Measurements from ENCODE around the gene B4GALNT3. TPM values are rescaled to one million over a fixed set of nuclear protein-coding genes. Genes with fewer than 3 reads are reported as not detected.

Gene B4GALNT3
- total RNA-seq, 3 donors from 2014 or later = 0.87 to 2.9 (median 2.1) TPM

GRCh38 chr12:580813-581212, 121.1 kb downstream of the B4GALNT3 start:
- H3K4me1 Mint-ChIP-seq (ENCODE audit: low read depth) = peaks cover 10% of the 10 kb centered on the region
- H3K36me3 Mint-ChIP-seq (ENCODE audit: insufficient read depth) = no peaks in the 10 kb centered on the region
- no peaks in the 10 kb centered on the region for H3K27me3 Mint-ChIP-seq (ENCODE audit: low read depth)

GRCh38 chr12:581321-581720, 121.6 kb downstream of the B4GALNT3 start:
- DNase-seq = no peak
- H3K4me3 Mint-ChIP-seq = no peak overlapping the region

More at GRCh38 chr12:580813-581212, 121.1 kb downstream of the B4GALNT3 start:
- ATAC-seq = no peak
- Mint-ChIP-seq H3K9me3 (no peaks in the 10 kb centered on the region), H3K4me3 (no peak overlapping the region)
- no peak for DNase-seq

GRCh38 chr12:581746-582145, 122.0 kb downstream of the B4GALNT3 start:
- Mint-ChIP-seq H3K4me1 (ENCODE audit: low read depth) (peaks cover 3% of the 10 kb centered on the region), H3K36me3 (ENCODE audit: insufficient read depth) (no peaks in the 10 kb centered on the region), H3K27me3 (ENCODE audit: low read depth) (no peaks in the 10 kb centered on the region), H3K4me3 (no peak overlapping the region), H3K9me3 (no peaks in the 10 kb centered on the region)
- no peak for ATAC-seq
- no peak for DNase-seq

More at GRCh38 chr12:581321-581720, 121.6 kb downstream of the B4GALNT3 start:
- H3K9me3 Mint-ChIP-seq = no peaks in the 10 kb centered on the region
- H3K4me1 Mint-ChIP-seq (ENCODE audit: low read depth) = peaks cover 6% of the 10 kb centered on the region
- no peaks in the 10 kb centered on the region for H3K36me3 Mint-ChIP-seq (ENCODE audit: insufficient read depth)
- H3K27me3 Mint-ChIP-seq (ENCODE audit: low read depth) = no peaks in the 10 kb centered on the region
- ATAC-seq = no peak

GRCh38 chr12:583251-583869, 123.6 kb downstream of the B4GALNT3 start:
- H3K4me3 Mint-ChIP-seq = no peak overlapping the region
- H3K36me3 Mint-ChIP-seq (ENCODE audit: insufficient read depth) = no peaks in the 10 kb centered on the region
- DNase-seq (no peak), ATAC-seq (no peak)
- H3K9me3 Mint-ChIP-seq = no peaks in the 10 kb centered on the region
- H3K27me3 Mint-ChIP-seq (ENCODE audit: low read depth) = no peaks in the 10 kb centered on the region
- H3K4me1 Mint-ChIP-seq (ENCODE audit: low read depth) = no peaks in the 10 kb centered on the region

GRCh38 chr12:585062-586061, 125.6 kb downstream of the B4GALNT3 start:
- Mint-ChIP-seq H3K36me3 (ENCODE audit: insufficient read depth) (no peaks in the 10 kb centered on the region), H3K27me3 (ENCODE audit: low read depth) (no peaks in the 10 kb centered on the region), H3K4me1 (ENCODE audit: low read depth) (no peaks in the 10 kb centered on the region), H3K9me3 (no peaks in the 10 kb centered on the region), H3K4me3 (no peak overlapping the region)
- no peak for ATAC-seq
- no peak for DNase-seq

GRCh38 chr12:586318-587071, 126.8 kb downstream of the B4GALNT3 start:
- DNase-seq (no peak), ATAC-seq (no peak)
- H3K9me3 Mint-ChIP-seq = no peaks in the 10 kb centered on the region
- no peaks in the 10 kb centered on the region for H3K4me1 Mint-ChIP-seq (ENCODE audit: low read depth)
- no peaks in the 10 kb centered on the region for H3K27me3 Mint-ChIP-seq (ENCODE audit: low read depth)
- H3K36me3 Mint-ChIP-seq (ENCODE audit: insufficient read depth) = no peaks in the 10 kb centered on the region
- H3K4me3 Mint-ChIP-seq = no peak overlapping the region

- ATAC-seq = no peak
- H3K4me3 Mint-ChIP-seq = no peak overlapping the region
- H3K27me3 Mint-ChIP-seq (ENCODE audit: low read depth) = no peaks in the 10 kb centered on the region
- H3K4me1 Mint-ChIP-seq (ENCODE audit: low read depth) = no peaks in the 10 kb centered on the region
- DNase-seq = no peak
- no peaks in the 10 kb centered on the region for H3K36me3 Mint-ChIP-seq (ENCODE audit: insufficient read depth)
- no peaks in the 10 kb centered on the region for H3K9me3 Mint-ChIP-seq
Observed at GRCh38 chr12:587132-588023, 127.6 kb downstream of the B4GALNT3 start.

- H3K27me3 Mint-ChIP-seq (ENCODE audit: low read depth) = no peaks in the 10 kb centered on the region
- H3K9me3 Mint-ChIP-seq = no peaks in the 10 kb centered on the region
- no peak overlapping the region for H3K4me3 Mint-ChIP-seq
- no peaks in the 10 kb centered on the region for H3K4me1 Mint-ChIP-seq (ENCODE audit: low read depth)
- H3K36me3 Mint-ChIP-seq (ENCODE audit: insufficient read depth) = no peaks in the 10 kb centered on the region
- ATAC-seq = no peak
- no peak for DNase-seq
Observed at GRCh38 chr12:588024-588322, 128.2 kb downstream of the B4GALNT3 start.

GRCh38 chr12:588646-589045, 128.9 kb downstream of the B4GALNT3 start:
- no peaks in the 10 kb centered on the region for H3K36me3 Mint-ChIP-seq (ENCODE audit: insufficient read depth)
- H3K9me3 Mint-ChIP-seq = no peaks in the 10 kb centered on the region
- H3K4me3 Mint-ChIP-seq = no peak overlapping the region
- H3K27me3 Mint-ChIP-seq (ENCODE audit: low read depth) = no peaks in the 10 kb centered on the region
- H3K4me1 Mint-ChIP-seq (ENCODE audit: low read depth) = no peaks in the 10 kb centered on the region
- DNase-seq (no peak), ATAC-seq (no peak)

GRCh38 chr12:590206-590750, 130.5 kb downstream of the B4GALNT3 start:
- Mint-ChIP-seq H3K4me1 (ENCODE audit: low read depth) (no peaks in the 10 kb centered on the region), H3K9me3 (no peaks in the 10 kb centered on the region), H3K4me3 (no peak overlapping the region), H3K27me3 (ENCODE audit: low read depth) (no peaks in the 10 kb centered on the region), H3K36me3 (ENCODE audit: insufficient read depth) (no peaks in the 10 kb centered on the region)
- ATAC-seq (no peak), DNase-seq (no peak)

- Mint-ChIP-seq H3K4me1 (ENCODE audit: low read depth) (no peaks in the 10 kb centered on the region), H3K4me3 (no peak overlapping the region), H3K27me3 (ENCODE audit: low read depth) (no peaks in the 10 kb centered on the region), H3K9me3 (no peaks in the 10 kb centered on the region), H3K36me3 (ENCODE audit: insufficient read depth) (no peaks in the 10 kb centered on the region)
- ATAC-seq (no peak), DNase-seq (no peak)
Observed at GRCh38 chr12:591167-592023, 131.7 kb downstream of the B4GALNT3 start.

GRCh38 chr12:592024-592505, 132.3 kb downstream of the B4GALNT3 start:
- Mint-ChIP-seq H3K36me3 (ENCODE audit: insufficient read depth) (no peaks in the 10 kb centered on the region), H3K9me3 (no peaks in the 10 kb centered on the region), H3K4me3 (no peak overlapping the region), H3K4me1 (ENCODE audit: low read depth) (no peaks in the 10 kb centered on the region), H3K27me3 (ENCODE audit: low read depth) (no peaks in the 10 kb centered on the region)
- DNase-seq (no peak), ATAC-seq (no peak)

Measured in activated T-cell treated with anti-CD3 and anti-CD28 coated beads, Interleukin-2, amount 50 U/mL, for 4 hours (primary cell).